Mammary epithelial cell (primary cell): Measurements from ENCODE around the gene MORN1.

Experiments used
- EZH2 ChIP-seq: IDR thresholded peaks from 2 replicates; pipeline ENCODE4 v1.6.1; 2012; ENCODE audit warnings: low read length, inconsistent platforms, borderline replicate concordance
- TF ChIP-seq, protein P1 (sequence below), 2 donors: IDR thresholded peaks in 1 of 2; conservative IDR thresholded peaks in 1 of 2; 2 replicates each; pipeline ENCODE4 v1.5.1; 2011 to 2012; ENCODE audit warnings: inconsistent platforms in 2 of 2, low read length in 2 of 2, mild to moderate bottlenecking in 2 of 2, control low read depth in 1 of 2, low read depth in 1 of 2; ENCODE audit not compliant: insufficient read depth in 1 of 2; ENCODE audit errors: extremely low read depth in 1 of 2

- TF ChIP-seq, protein P1, sequence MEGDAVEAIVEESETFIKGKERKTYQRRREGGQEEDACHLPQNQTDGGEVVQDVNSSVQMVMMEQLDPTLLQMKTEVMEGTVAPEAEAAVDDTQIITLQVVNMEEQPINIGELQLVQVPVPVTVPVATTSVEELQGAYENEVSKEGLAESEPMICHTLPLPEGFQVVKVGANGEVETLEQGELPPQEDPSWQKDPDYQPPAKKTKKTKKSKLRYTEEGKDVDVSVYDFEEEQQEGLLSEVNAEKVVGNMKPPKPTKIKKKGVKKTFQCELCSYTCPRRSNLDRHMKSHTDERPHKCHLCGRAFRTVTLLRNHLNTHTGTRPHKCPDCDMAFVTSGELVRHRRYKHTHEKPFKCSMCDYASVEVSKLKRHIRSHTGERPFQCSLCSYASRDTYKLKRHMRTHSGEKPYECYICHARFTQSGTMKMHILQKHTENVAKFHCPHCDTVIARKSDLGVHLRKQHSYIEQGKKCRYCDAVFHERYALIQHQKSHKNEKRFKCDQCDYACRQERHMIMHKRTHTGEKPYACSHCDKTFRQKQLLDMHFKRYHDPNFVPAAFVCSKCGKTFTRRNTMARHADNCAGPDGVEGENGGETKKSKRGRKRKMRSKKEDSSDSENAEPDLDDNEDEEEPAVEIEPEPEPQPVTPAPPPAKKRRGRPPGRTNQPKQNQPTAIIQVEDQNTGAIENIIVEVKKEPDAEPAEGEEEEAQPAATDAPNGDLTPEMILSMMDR (conservative IDR thresholded peaks at IDR 0.05 in 1 of 2, IDR thresholded peaks at IDR 0.05 in 1 of 2; ENCODE audit: extremely low read depth in 1 of 2, insufficient read depth in 1 of 2, low read depth in 1 of 2, low read length in 2 of 2) = no peak
- TF ChIP-seq EZH2 = no peak
Measured at GRCh38 chr1:2299131-2299627, 92.2 kb downstream of the MORN1 start.
